G401 (cell line): Measurements from ENCODE around the gene RGS8. TPM values are rescaled to one million over a fixed set of nuclear protein-coding genes. Genes with fewer than 3 reads are reported as not detected.

ENCODE experiments used
- DNase-seq: peaks from one replicate; pipeline ENCODE4 v3.0.0-alpha.2; 2015; ENCODE audit warnings: low spot score
- in situ Hi-C: cut with HindIII; loops from 2 replicates; pipeline ENCODE4 v1.10.0; 2016; ENCODE audit warnings: low sequenced_read_pairs, mixed read lengths
- total RNA-seq: library from RNA; depleted of rRNA; stranded (reverse); fragments of >200 nt; shearing (Covaris generic); gene quantifications from 2 replicates; pipeline ENCODE4 v1.2.3, GENCODE V29; 2014; rRNA removed

Gene RGS8
- total RNA-seq, 1 experiment from 2014 or later, result not detected

GRCh38 chr1:182651339-182651724, 33.1 kb downstream of the RGS8 start:
- in situ Hi-C loops, result no loop called here
- no peak for DNase-seq

- no peak for DNase-seq
- in situ Hi-C loops, result no loop called here
Measured at GRCh38 chr1:182650678-182651338, 33.6 kb downstream of the RGS8 start.

GRCh38 chr1:182649041-182649440, 35.3 kb downstream of the RGS8 start:
- in situ Hi-C loops, result no loop called here
- no peak for DNase-seq

GRCh38 chr1:182646739-182647138, 37.6 kb downstream of the RGS8 start:
- DNase-seq, result no peak
- in situ Hi-C loops, result no loop called here

GRCh38 chr1:182644886-182645285, 39.5 kb downstream of the RGS8 start:
- DNase-seq, result no peak
- in situ Hi-C loops, result no loop called here

GRCh38 chr1:182643699-182644098, 40.7 kb downstream of the RGS8 start:
- in situ Hi-C loops, result no loop called here
- no peak for DNase-seq

GRCh38 chr1:182642461-182642860, 41.9 kb downstream of the RGS8 start:
- in situ Hi-C loops, result no loop called here
- DNase-seq, result no peak

GRCh38 chr1:182641561-182641960, 42.8 kb downstream of the RGS8 start:
- in situ Hi-C loops, result no loop called here
- no peak for DNase-seq

GRCh38 chr1:182639330-182639729, 45.1 kb downstream of the RGS8 start:
- in situ Hi-C loops, result no loop called here
- no peak for DNase-seq

- in situ Hi-C loops, result no loop called here
Measured at GRCh38 chr1:182637769-182638168, 46.6 kb downstream of the RGS8 start.

GRCh38 chr1:182635871-182636270, 48.5 kb downstream of the RGS8 start:
- DNase-seq, result no peak
- in situ Hi-C loops, result no loop called here

More at GRCh38 chr1:182637769-182638168, 46.6 kb downstream of the RGS8 start:
- no peak for DNase-seq

Other genes with a start within 250 kb of the RGS8 start
- not detected in 2 replicates for gene RGSL1, start 234.4 kb downstream of the RGS8 start, total RNA-seq
- not detected in 2 replicates for gene RNASEL, start 95.3 kb downstream of the RGS8 start, total RNA-seq
- not detected in 2 replicates for gene RGS16, start 80.2 kb downstream of the RGS8 start, total RNA-seq
- not detected in 2 replicates for gene NPL, start 105.2 kb upstream of the RGS8 start, total RNA-seq
- 237 and 290 TPM in 2 replicates for gene DHX9, start 154.8 kb upstream of the RGS8 start, total RNA-seq